Tibial nerve (tissue), 4 donors: ENCODE results near the gene HMX2.

Experiments
- EP300 ChIP-seq, 2 donors: sonication (generic); formaldehyde crosslinking; IDR thresholded peaks; one replicate each; pipeline ENCODE4 v1.6.1; 2017; ENCODE audit warnings: antibody characterized with exemption in 2 of 2, mild to moderate bottlenecking in 1 of 2
- TF ChIP-seq, protein P1 (sequence below), 5 experiments: fragments of 200-600 bp in 3 of 5; fragments of 450-650 bp in 2 of 5; sonication (generic) in 3 of 5; IDR thresholded peaks; one replicate each; pipeline ENCODE4 v1.5.1; 2016 to 2019; ENCODE audit warnings: antibody characterized with exemption in 5 of 5, mild to moderate bottlenecking in 3 of 5, moderate library complexity in 2 of 5

DNA sequence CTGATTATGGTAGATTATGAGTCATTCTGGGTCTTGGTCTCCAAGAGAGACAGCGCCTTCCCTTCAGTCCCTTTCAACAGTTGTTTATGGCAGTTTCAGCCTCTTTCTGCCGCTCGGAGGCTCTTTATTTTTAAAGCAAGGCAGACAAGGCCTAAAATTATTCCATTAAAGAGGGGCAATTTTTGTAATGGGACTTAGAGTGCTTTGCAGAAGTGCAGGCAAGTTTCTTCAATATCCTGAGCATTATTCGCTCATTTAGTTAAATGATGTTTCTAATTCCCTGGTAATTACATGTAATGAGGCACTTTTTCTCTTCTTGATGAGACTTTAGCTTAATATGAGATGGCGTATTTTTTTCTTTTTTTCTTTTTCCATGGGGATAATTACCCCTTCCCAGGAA, 39.8 kb downstream of the HMX2 start:
- TF ChIP-seq EP300 (IDR thresholded peaks at IDR 0.05) = no peak
- TF ChIP-seq, protein P1, sequence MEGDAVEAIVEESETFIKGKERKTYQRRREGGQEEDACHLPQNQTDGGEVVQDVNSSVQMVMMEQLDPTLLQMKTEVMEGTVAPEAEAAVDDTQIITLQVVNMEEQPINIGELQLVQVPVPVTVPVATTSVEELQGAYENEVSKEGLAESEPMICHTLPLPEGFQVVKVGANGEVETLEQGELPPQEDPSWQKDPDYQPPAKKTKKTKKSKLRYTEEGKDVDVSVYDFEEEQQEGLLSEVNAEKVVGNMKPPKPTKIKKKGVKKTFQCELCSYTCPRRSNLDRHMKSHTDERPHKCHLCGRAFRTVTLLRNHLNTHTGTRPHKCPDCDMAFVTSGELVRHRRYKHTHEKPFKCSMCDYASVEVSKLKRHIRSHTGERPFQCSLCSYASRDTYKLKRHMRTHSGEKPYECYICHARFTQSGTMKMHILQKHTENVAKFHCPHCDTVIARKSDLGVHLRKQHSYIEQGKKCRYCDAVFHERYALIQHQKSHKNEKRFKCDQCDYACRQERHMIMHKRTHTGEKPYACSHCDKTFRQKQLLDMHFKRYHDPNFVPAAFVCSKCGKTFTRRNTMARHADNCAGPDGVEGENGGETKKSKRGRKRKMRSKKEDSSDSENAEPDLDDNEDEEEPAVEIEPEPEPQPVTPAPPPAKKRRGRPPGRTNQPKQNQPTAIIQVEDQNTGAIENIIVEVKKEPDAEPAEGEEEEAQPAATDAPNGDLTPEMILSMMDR (IDR thresholded peaks at IDR 0.05) = no peak
